ENCODE data around the gene KCNK18. TPM values are rescaled to one million over a fixed set of nuclear protein-coding genes. Genes with fewer than 3 reads are reported as not detected.

The KCNK18 gene
- total and polyA plus RNA-seq, 2 experiments from 2014 or later = not detected

GRCh38 chr10:117254774-117255735, 57.8 kb downstream of the KCNK18 start (continued):
- no peak for TF ChIP-seq ZNF462 (CRISPR knock-in tag; IDR thresholded peaks at IDR 0.05)
- TF ChIP-seq ZNF114 (CRISPR knock-in tag; IDR thresholded peaks at IDR 0.05) = no peak
- no peak for TF ChIP-seq NANOG (IDR thresholded peaks at IDR 0.05; ENCODE audit: borderline replicate concordance)
- TF ChIP-seq CREB1 (CRISPR knock-in tag; IDR thresholded peaks at IDR 0.05; ENCODE audit: low read depth) = no peak
- TF ChIP-seq EZH2 (IDR thresholded peaks at IDR 0.05; ENCODE audit: low read depth, unreplicated experiment) = no peak

- Mint-ChIP-seq H3K4me3 (no peak overlapping the region), H3K36me3 (ENCODE audit: low read depth) (no peaks in the 10 kb centered on the region; the same call in 1 of the 3 replicates), H3K27me3 (ENCODE audit: insufficient read depth, low read depth, poor library complexity) (peaks cover 7% of the 10 kb centered on the region), H3K27ac (no peak overlapping the region), H3K9me3 (no peaks in the 10 kb centered on the region), H3K4me1 (peaks cover 39% of the 10 kb centered on the region)
- no peak overlapping the region for H3K4me2 ChIP-seq
- H4K20me1 ChIP-seq (replicated peaks; ENCODE audit: insufficient read depth) = peaks cover 5% of the 10 kb centered on the region; the same call in 1 of the 2 replicates
- no peak overlapping the region for H3K27ac ChIP-seq (ENCODE audit: low read depth)
- no peaks in the 10 kb centered on the region for H3K9me2 ChIP-seq (ENCODE audit: insufficient read depth)
- H3K36me3 ChIP-seq (ENCODE audit: insufficient read depth) = no peaks in the 10 kb centered on the region
- H3K4me1 ChIP-seq (ENCODE audit: insufficient read depth) = peaks cover 5% of the 10 kb centered on the region; the same call in 1 of the 2 replicates
- DNase-seq (ENCODE audit: low spot score) (no peak), ATAC-seq (no peak)
- H3F3A ChIP-seq (replicated peaks; ENCODE audit: low read depth) = no peaks in the 10 kb centered on the region
- no peaks in the 10 kb centered on the region for H3K27me3 ChIP-seq (ENCODE audit: insufficient read depth)
- no peaks in the 10 kb centered on the region for H3K79me2 ChIP-seq (replicated peaks; ENCODE audit: insufficient read depth)
- H2AFZ ChIP-seq = no peak overlapping the region
- no peak overlapping the region for H3K4me3 ChIP-seq
- no peak for TF ChIP-seq CTCF (conservative IDR thresholded peaks at IDR 0.05; ENCODE audit: low read depth in 2 of 2)
- TF ChIP-seq STAT1 (IDR thresholded peaks at IDR 0.05; ENCODE audit: unreplicated experiment) = no peak
- no peak for TF ChIP-seq NANOG (IDR thresholded peaks at IDR 0.05; ENCODE audit: borderline replicate concordance)
- no peak for TF ChIP-seq REST (IDR thresholded peaks at IDR 0.05; ENCODE audit: unreplicated experiment)
- no peak for TF ChIP-seq POLR2AphosphoS5 (IDR thresholded peaks at IDR 0.05; ENCODE audit: low read depth)
- no peak for TF ChIP-seq ETS1 (IDR thresholded peaks at IDR 0.05)
Measured at GRCh38 chr10:117255835-117256460, 58.7 kb downstream of the KCNK18 start.
